Sigmoid colon (tissue), 4 donors: ENCODE measurements around the gene DDTL.
"Not testable (repeated sequence)": the region's sequence is repeated elsewhere in the genome, so short reads cannot be mapped to it uniquely, and the experiment has no call there.

Source experiments
- POLR2A ChIP-seq, 2 donors: fragments of 450-650 bp; IDR thresholded peaks; one replicate each; pipeline ENCODE4 v1.6.1; 2016; ENCODE audit warnings: antibody characterized with exemption in 2 of 2, mild to moderate bottlenecking in 2 of 2, moderate library complexity in 2 of 2
- POLR2AphosphoS5 ChIP-seq, 4 donors: sonication (generic); formaldehyde crosslinking; IDR thresholded peaks; one replicate each; pipeline ENCODE4 v1.6.1; 2017; ENCODE audit warnings: antibody characterized with exemption in 4 of 4
- TF ChIP-seq, protein P1 (sequence below), 4 experiments: fragments of 450-650 bp in 3 of 4; fragments of 200-600 bp in 1 of 4; IDR thresholded peaks; one replicate each; pipeline ENCODE4 v1.5.1; 2016 to 2019; ENCODE audit warnings: antibody characterized with exemption in 4 of 4, mild to moderate bottlenecking in 3 of 4, moderate library complexity in 2 of 4

DNA sequence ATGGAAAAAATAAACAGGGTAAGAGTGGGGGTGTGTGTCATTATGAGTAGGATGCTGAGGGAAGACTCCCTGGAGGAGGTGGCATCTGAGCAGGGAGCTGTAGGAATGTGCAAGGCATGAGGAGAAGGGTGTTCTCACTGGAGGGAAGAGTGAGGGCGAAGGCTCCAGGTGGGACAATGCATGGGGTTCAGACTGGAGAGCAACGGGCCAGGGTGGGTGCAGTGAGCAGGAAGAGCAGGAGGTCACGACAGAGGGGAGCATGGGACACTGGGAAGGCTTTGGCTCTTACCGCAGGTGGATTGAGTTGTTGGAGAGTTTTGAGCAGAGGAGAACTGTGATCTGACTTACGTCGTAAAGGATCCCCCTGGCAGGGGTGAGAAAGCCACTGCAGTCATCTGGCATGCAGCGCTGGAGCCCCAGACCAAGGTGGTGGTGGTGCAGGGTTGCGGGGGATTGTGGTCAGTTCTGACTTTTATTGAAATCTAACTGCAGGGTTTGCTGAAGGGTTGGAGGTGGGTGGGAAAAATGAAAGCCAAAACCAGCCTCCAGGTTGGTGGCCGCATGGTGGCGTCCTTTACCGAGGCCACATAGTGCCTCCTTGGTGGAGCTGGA lies 13.8 kb upstream of the DDTL start:
- TF ChIP-seq, protein P1, sequence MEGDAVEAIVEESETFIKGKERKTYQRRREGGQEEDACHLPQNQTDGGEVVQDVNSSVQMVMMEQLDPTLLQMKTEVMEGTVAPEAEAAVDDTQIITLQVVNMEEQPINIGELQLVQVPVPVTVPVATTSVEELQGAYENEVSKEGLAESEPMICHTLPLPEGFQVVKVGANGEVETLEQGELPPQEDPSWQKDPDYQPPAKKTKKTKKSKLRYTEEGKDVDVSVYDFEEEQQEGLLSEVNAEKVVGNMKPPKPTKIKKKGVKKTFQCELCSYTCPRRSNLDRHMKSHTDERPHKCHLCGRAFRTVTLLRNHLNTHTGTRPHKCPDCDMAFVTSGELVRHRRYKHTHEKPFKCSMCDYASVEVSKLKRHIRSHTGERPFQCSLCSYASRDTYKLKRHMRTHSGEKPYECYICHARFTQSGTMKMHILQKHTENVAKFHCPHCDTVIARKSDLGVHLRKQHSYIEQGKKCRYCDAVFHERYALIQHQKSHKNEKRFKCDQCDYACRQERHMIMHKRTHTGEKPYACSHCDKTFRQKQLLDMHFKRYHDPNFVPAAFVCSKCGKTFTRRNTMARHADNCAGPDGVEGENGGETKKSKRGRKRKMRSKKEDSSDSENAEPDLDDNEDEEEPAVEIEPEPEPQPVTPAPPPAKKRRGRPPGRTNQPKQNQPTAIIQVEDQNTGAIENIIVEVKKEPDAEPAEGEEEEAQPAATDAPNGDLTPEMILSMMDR (IDR thresholded peaks at IDR 0.05), result not testable (repeated sequence)
- TF ChIP-seq POLR2A, POLR2AphosphoS5 (IDR thresholded peaks at IDR 0.05): not testable (repeated sequence)
